WTC11 (cell line): ENCODE measurements around the gene ARHGEF38. TPM values are rescaled to one million over a fixed set of nuclear protein-coding genes. Genes with fewer than 3 reads are reported as not detected.

Experiments used
- ATAC-seq: fragments of 200-7000 bp; cut with Tn5 transposase; 2 replicates; pipeline ENCODE4 v1.10.0; 2021; ENCODE audit warnings: mild to moderate bottlenecking, moderate library complexity
- CTCF ChIA-PET: fragments of 300-600 bp; sonication (Branson Sonifier 250); formaldehyde crosslinking; loops from one replicate; lab custom pipeline; 2021; ENCODE audit warnings: antibody characterized with exemption; lab: Charles Lee
- POLR2A ChIA-PET: fragments of 350-600 bp; sonication (Branson Sonifier 250); formaldehyde crosslinking; loops from one replicate; lab custom pipeline; 2021; ENCODE audit warnings: antibody characterized with exemption; lab: Charles Lee
- DNase-seq: peaks from one replicate; pipeline ENCODE4 v3.0.0; 2021; ENCODE audit warnings: low spot score
- H3K27ac Mint-ChIP-seq: 2 replicates; pipeline ENCODE4 v1.8.0; 2021; ENCODE audit warnings: mixed read lengths
- H3K27me3 Mint-ChIP-seq: 2 replicates; pipeline ENCODE4 v1.8.0; 2021; ENCODE audit warnings: low read depth, mild to moderate bottlenecking, moderate library complexity, mixed read lengths
- H3K36me3 Mint-ChIP-seq: 2 replicates; pipeline ENCODE4 v1.8.0; 2021; ENCODE audit warnings: mixed read lengths
- H3K4me1 Mint-ChIP-seq: 2 replicates; pipeline ENCODE4 v1.8.0; 2022; ENCODE audit warnings: mixed read lengths
- H3K4me3 Mint-ChIP-seq: 2 replicates; pipeline ENCODE4 v1.8.0; 2021; ENCODE audit warnings: mild to moderate bottlenecking, moderate library complexity, mixed read lengths
- H3K9me3 Mint-ChIP-seq: 2 replicates; pipeline ENCODE4 v1.8.0; 2021; ENCODE audit warnings: mixed read lengths
- FOXJ3 ChIP-seq: sonication (generic); formaldehyde crosslinking; IDR thresholded peaks from 2 replicates; pipeline ENCODE4 v1.9.0; 2021; ENCODE audit warnings: missing genetic modification reagents, mild to moderate bottlenecking, borderline replicate concordance
- FOXP1 ChIP-seq: sonication (generic); formaldehyde crosslinking; IDR thresholded peaks from 2 replicates; pipeline ENCODE4 v1.8.0; 2022; ENCODE audit warnings: missing genetic modification reagents, mild to moderate bottlenecking, moderate library complexity, borderline replicate concordance
- JAZF1 ChIP-seq: fragments of 250-450 bp; sonication (Bioruptor Pico); IDR thresholded peaks from 2 replicates; pipeline ENCODE4 v1.9.0; 2021; ENCODE audit warnings: moderate library complexity, mild to moderate bottlenecking, inconsistent platforms
- NR2C2 ChIP-seq: sonication (generic); formaldehyde crosslinking; IDR thresholded peaks from 2 replicates; pipeline ENCODE4 v1.8.0; 2022; ENCODE audit warnings: mild to moderate bottlenecking, missing genetic modification reagents
- RELA ChIP-seq: sonication (generic); formaldehyde crosslinking; IDR thresholded peaks from 2 replicates; pipeline ENCODE4 v1.8.1; 2022; ENCODE audit warnings: missing genetic modification reagents, mild to moderate bottlenecking, borderline replicate concordance
- SOX15 ChIP-seq: fragments of 250-450 bp; sonication (Bioruptor Pico); IDR thresholded peaks from 2 replicates; pipeline ENCODE4 v1.9.0; 2021; ENCODE audit warnings: mild to moderate bottlenecking
- TP53 ChIP-seq: sonication (generic); formaldehyde crosslinking; IDR thresholded peaks from 2 replicates; pipeline ENCODE4 v1.8.1; 2023; ENCODE audit warnings: mild to moderate bottlenecking, missing genetic modification reagents
- ZBTB21 ChIP-seq: sonication (generic); formaldehyde crosslinking; IDR thresholded peaks from 2 replicates; pipeline ENCODE4 v1.8.1; 2023; ENCODE audit warnings: mild to moderate bottlenecking, missing genetic modification reagents, borderline replicate concordance
- ZNF121 ChIP-seq: sonication (generic); formaldehyde crosslinking; IDR thresholded peaks from 2 replicates; pipeline ENCODE4 v1.8.0; 2023; ENCODE audit warnings: missing genetic modification reagents
- ZNF317 ChIP-seq: sonication (generic); formaldehyde crosslinking; IDR thresholded peaks from 2 replicates; pipeline ENCODE4 v1.8.1; 2023; ENCODE audit warnings: low read depth, mild to moderate bottlenecking, moderate library complexity, missing genetic modification reagents, borderline replicate concordance
- ZNF423 ChIP-seq: fragments of 250-450 bp; sonication (Bioruptor Pico); IDR thresholded peaks from 2 replicates; pipeline ENCODE4 v2.1.2; 2022; ENCODE audit warnings: mild to moderate bottlenecking, moderate library complexity
- total RNA-seq: library from RNA; stranded (reverse); gene quantifications from 3 replicates; pipeline ENCODE4 v1.2.3, GENCODE V29; 2021
- TF ChIP-seq, protein P1 (sequence below): fragments of 250-450 bp; sonication (Bioruptor Pico); IDR thresholded peaks from 2 replicates; pipeline ENCODE4 v2.1.2; 2022; ENCODE audit warnings: mild to moderate bottlenecking, moderate library complexity
- TF ChIP-seq, protein P2 (sequence below): fragments of 250-450 bp; sonication (Bioruptor Pico); IDR thresholded peaks from 2 replicates; pipeline ENCODE4 v1.9.0; 2021; ENCODE audit warnings: mild to moderate bottlenecking, borderline replicate concordance
- TF ChIP-seq, protein P3 (sequence below): sonication (generic); formaldehyde crosslinking; IDR thresholded peaks from 2 replicates; pipeline ENCODE4 v1.8.1; 2022; ENCODE audit warnings: mild to moderate bottlenecking, moderate library complexity, missing genetic modification reagents
- TF ChIP-seq, protein P4 (sequence below): sonication (generic); formaldehyde crosslinking; IDR thresholded peaks from 2 replicates; pipeline ENCODE4 v1.8.0; 2022; ENCODE audit warnings: mild to moderate bottlenecking, missing genetic modification reagents

ARHGEF38 gene
- total RNA-seq, 1 experiment from 2014 or later, result not detected

DNA sequence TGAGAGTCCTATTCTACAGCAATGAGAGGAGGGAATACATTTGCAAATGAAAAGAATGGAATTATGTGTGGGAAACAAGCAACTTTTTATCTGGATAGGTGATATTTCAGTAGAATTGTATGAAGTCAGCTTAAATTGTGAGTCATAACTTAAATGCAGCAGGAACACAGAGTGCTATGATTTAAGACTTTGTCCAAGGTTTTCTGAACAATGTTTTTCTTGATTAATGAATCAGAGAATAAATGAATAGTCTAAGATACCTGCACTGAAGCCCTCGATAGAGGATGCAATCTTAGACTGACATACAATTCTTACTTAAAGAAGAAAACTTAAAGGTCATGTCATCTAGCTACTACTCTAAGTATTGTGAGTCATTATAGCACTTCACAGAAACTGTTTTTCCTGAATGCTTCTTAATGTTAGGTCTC, 8.0 kb downstream of the ARHGEF38 start:
- Mint-ChIP-seq H3K4me3 (no peak overlapping the region), H3K27me3 (peaks cover 100% of the 10 kb centered on the region), H3K27ac (no peak overlapping the region), H3K9me3 (no peaks in the 10 kb centered on the region), H3K4me1 (peaks cover 8% of the 10 kb centered on the region), H3K36me3 (no peaks in the 10 kb centered on the region)
- POLR2A ChIA-PET, result no interaction called here
- no peak for DNase-seq
- no peak for ATAC-seq
- TF ChIP-seq, protein P1, sequence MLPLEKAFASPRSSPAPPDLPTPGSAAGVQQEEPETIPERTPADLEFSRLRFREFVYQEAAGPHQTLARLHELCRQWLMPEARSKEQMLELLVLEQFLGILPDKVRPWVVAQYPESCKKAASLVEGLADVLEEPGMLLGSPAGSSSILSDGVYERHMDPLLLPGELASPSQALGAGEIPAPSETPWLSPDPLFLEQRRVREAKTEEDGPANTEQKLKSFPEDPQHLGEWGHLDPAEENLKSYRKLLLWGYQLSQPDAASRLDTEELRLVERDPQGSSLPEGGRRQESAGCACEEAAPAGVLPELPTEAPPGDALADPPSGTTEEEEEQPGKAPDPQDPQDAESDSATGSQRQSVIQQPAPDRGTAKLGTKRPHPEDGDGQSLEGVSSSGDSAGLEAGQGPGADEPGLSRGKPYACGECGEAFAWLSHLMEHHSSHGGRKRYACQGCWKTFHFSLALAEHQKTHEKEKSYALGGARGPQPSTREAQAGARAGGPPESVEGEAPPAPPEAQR (CRISPR knock-in tag), result no peak
- TF ChIP-seq FOXP1 (CRISPR knock-in tag), result no peak
- TF ChIP-seq, protein P2, sequence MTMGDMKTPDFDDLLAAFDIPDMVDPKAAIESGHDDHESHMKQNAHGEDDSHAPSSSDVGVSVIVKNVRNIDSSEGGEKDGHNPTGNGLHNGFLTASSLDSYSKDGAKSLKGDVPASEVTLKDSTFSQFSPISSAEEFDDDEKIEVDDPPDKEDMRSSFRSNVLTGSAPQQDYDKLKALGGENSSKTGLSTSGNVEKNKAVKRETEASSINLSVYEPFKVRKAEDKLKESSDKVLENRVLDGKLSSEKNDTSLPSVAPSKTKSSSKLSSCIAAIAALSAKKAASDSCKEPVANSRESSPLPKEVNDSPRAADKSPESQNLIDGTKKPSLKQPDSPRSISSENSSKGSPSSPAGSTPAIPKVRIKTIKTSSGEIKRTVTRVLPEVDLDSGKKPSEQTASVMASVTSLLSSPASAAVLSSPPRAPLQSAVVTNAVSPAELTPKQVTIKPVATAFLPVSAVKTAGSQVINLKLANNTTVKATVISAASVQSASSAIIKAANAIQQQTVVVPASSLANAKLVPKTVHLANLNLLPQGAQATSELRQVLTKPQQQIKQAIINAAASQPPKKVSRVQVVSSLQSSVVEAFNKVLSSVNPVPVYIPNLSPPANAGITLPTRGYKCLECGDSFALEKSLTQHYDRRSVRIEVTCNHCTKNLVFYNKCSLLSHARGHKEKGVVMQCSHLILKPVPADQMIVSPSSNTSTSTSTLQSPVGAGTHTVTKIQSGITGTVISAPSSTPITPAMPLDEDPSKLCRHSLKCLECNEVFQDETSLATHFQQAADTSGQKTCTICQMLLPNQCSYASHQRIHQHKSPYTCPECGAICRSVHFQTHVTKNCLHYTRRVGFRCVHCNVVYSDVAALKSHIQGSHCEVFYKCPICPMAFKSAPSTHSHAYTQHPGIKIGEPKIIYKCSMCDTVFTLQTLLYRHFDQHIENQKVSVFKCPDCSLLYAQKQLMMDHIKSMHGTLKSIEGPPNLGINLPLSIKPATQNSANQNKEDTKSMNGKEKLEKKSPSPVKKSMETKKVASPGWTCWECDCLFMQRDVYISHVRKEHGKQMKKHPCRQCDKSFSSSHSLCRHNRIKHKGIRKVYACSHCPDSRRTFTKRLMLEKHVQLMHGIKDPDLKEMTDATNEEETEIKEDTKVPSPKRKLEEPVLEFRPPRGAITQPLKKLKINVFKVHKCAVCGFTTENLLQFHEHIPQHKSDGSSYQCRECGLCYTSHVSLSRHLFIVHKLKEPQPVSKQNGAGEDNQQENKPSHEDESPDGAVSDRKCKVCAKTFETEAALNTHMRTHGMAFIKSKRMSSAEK, result no peak
- TF ChIP-seq ZNF121 (CRISPR knock-in tag), result no peak
- no peak for TF ChIP-seq TP53 (CRISPR knock-in tag)
- TF ChIP-seq ZNF317, result no peak
- TF ChIP-seq, protein P3, sequence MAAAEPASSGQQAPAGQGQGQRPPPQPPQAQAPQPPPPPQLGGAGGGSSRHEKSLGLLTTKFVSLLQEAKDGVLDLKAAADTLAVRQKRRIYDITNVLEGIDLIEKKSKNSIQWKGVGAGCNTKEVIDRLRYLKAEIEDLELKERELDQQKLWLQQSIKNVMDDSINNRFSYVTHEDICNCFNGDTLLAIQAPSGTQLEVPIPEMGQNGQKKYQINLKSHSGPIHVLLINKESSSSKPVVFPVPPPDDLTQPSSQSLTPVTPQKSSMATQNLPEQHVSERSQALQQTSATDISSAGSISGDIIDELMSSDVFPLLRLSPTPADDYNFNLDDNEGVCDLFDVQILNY (CRISPR knock-in tag), result no peak
- TF ChIP-seq RELA (CRISPR knock-in tag), result no peak
- CTCF ChIA-PET, result no interaction called here

DNA sequence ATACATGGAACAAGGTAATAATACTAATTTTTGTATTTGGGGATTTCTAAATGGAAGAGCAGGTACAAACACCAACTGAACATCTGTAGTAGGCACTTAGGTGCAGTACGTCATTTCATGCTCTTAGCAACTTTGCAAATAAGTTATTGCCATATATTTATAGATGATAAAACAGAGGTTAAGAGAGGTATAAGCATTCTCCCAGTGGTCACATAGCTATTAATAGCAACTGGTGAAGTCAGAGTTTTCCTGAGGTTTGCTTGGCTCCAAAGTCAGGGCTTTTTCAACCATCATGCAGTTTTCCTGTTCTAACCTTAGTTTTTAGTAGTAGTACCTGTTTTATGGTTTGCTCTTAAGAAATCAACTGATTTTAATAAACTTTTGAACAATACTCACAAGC, 10.9 kb downstream of the ARHGEF38 start:
- CTCF ChIA-PET, result no interaction called here
- H3K27me3 Mint-ChIP-seq, result peaks cover 85% of the 10 kb centered on the region
- no peak for ATAC-seq

More for the DNA sequence above, 10.9 kb downstream of the ARHGEF38 start:
- Mint-ChIP-seq H3K36me3 (no peaks in the 10 kb centered on the region), H3K9me3 (no peaks in the 10 kb centered on the region), H3K4me3 (no peak overlapping the region), H3K4me1 (no peaks in the 10 kb centered on the region), H3K27ac (no peak overlapping the region)
- no peak for DNase-seq
- TF ChIP-seq TP53 (CRISPR knock-in tag) (no peak), ZNF121 (CRISPR knock-in tag) (no peak), SOX15 (CRISPR knock-in tag) (no peak), JAZF1 (CRISPR knock-in tag) (no peak), FOXJ3 (CRISPR knock-in tag) (no peak), ZNF423 (no peak), ZBTB21 (no peak), NR2C2 (CRISPR knock-in tag) (no peak)
- TF ChIP-seq, protein P4, sequence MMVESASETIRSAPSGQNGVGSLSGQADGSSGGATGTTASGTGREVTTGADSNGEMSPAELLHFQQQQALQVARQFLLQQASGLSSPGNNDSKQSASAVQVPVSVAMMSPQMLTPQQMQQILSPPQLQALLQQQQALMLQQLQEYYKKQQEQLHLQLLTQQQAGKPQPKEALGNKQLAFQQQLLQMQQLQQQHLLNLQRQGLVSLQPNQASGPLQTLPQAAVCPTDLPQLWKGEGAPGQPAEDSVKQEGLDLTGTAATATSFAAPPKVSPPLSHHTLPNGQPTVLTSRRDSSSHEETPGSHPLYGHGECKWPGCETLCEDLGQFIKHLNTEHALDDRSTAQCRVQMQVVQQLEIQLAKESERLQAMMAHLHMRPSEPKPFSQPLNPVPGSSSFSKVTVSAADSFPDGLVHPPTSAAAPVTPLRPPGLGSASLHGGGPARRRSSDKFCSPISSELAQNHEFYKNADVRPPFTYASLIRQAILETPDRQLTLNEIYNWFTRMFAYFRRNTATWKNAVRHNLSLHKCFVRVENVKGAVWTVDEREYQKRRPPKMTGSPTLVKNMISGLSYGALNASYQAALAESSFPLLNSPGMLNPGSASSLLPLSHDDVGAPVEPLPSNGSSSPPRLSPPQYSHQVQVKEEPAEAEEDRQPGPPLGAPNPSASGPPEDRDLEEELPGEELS (CRISPR knock-in tag), result no peak
- TF ChIP-seq, protein P1 (CRISPR knock-in tag), result no peak
- POLR2A ChIA-PET, result no interaction called here
